Neural cell (in vitro differentiated cells): ENCODE results near the gene GBE1. TPM values are rescaled to one million over a fixed set of nuclear protein-coding genes. Genes with fewer than 3 reads are reported as not detected.

Experiments used
- H2AFZ ChIP-seq: fragments of 200-600, 300-800 bp; sonication (generic), shearing (Covaris generic); 2 replicates; pipeline ENCODE4 v1.6.0; 2014; ENCODE audit warnings: low read depth, mild to moderate bottlenecking, antibody characterized with exemption, low read length, moderate library complexity
- H3F3A ChIP-seq: fragments of 200-600 bp; shearing (Covaris generic); 2 replicates; pipeline ENCODE4 v1.6.1; 2016; ENCODE audit warnings: mild to moderate bottlenecking, moderate library complexity, mixed read lengths, antibody characterized with exemption, low read length; ENCODE audit not compliant: insufficient read depth, poor library complexity, severe bottlenecking
- H3K27ac ChIP-seq: fragments of 200-600, 300-800 bp; sonication (generic), shearing (Covaris generic); 2 replicates; pipeline ENCODE4 v1.5.1; 2014; ENCODE audit warnings: mild to moderate bottlenecking, low read length, moderate library complexity
- H3K27me3 ChIP-seq: fragments of 300-800, 200-600 bp; sonication (generic), shearing (Covaris generic); 2 replicates; pipeline ENCODE4 v1.6.0; 2014; ENCODE audit warnings: mild to moderate bottlenecking, low read depth, low read length, moderate library complexity; ENCODE audit not compliant: insufficient read depth
- H3K36me3 ChIP-seq: fragments of 300-800, 200-600 bp; sonication (generic), shearing (Covaris generic); 2 replicates; pipeline ENCODE4 v1.5.1; 2014; ENCODE audit warnings: mild to moderate bottlenecking, antibody characterized with exemption, low read length, moderate library complexity; ENCODE audit not compliant: insufficient read depth
- H3K4me2 ChIP-seq: fragments of 300-800, 200-600 bp; sonication (generic), shearing (Covaris generic); 2 replicates; pipeline ENCODE4 v1.6.0; 2014; ENCODE audit warnings: mild to moderate bottlenecking, low read length
- H3K4me3 ChIP-seq: fragments of 300-800, 200-600 bp; sonication (generic), shearing (Covaris generic); 2 replicates; pipeline ENCODE4 v1.5.1; 2014; ENCODE audit warnings: mild to moderate bottlenecking, low read length, moderate library complexity
- H3K79me2 ChIP-seq: fragments of 200-600 bp; shearing (Covaris generic); replicated peaks from 2 replicates; pipeline ENCODE4 v1.6.0; 2014; ENCODE audit warnings: mild to moderate bottlenecking, low read length, moderate library complexity; ENCODE audit not compliant: insufficient read depth
- H3K9ac ChIP-seq: fragments of 300-800, 200-600 bp; sonication (generic), shearing (Covaris generic); 2 replicates; pipeline ENCODE4 v1.6.1; 2016; ENCODE audit warnings: mild to moderate bottlenecking, low read length, mixed read lengths
- H3K9me2 ChIP-seq: fragments of 200-600 bp; shearing (Covaris generic); 2 replicates; pipeline ENCODE4 v1.6.1; 2016; ENCODE audit warnings: mild to moderate bottlenecking, low read length, mixed read lengths; ENCODE audit not compliant: insufficient read depth
- H3K9me3 ChIP-seq: fragments of 200-600, 300-800 bp; sonication (generic), shearing (Covaris generic); 2 replicates; pipeline ENCODE4 v1.6.1; 2016; ENCODE audit warnings: mild to moderate bottlenecking, mixed run types, low read length, moderate library complexity, mixed read lengths
- H4K20me1 ChIP-seq: fragments of 200-600 bp; shearing (Covaris generic); 2 replicates; pipeline ENCODE4 v1.6.1; 2016; ENCODE audit warnings: mild to moderate bottlenecking, mixed run types; ENCODE audit not compliant: insufficient read depth
- EP300 ChIP-seq: fragments of 450-650 bp; conservative IDR thresholded peaks from 2 replicates; pipeline ENCODE4 v1.6.1; 2014; ENCODE audit warnings: antibody characterized with exemption, mild to moderate bottlenecking, moderate library complexity; ENCODE audit not compliant: poor library complexity, severe bottlenecking
- EZH2 ChIP-seq: fragments of 200-600, 300-800 bp; shearing (Covaris generic), sonication (generic); IDR thresholded peaks from 2 replicates; pipeline ENCODE4 v1.6.1; 2014; ENCODE audit warnings: antibody characterized with exemption, low read length, borderline replicate concordance, mild to moderate bottlenecking; ENCODE audit not compliant: insufficient read depth, poor library complexity, severe bottlenecking
- MXI1 ChIP-seq: fragments of 450-650 bp; conservative IDR thresholded peaks from 2 replicates; pipeline ENCODE4 v1.6.1; 2014; ENCODE audit warnings: antibody characterized with exemption, mild to moderate bottlenecking; ENCODE audit not compliant: poor library complexity, severe bottlenecking
- POLR2AphosphoS5 ChIP-seq: IDR thresholded peaks from 2 replicates; pipeline ENCODE4 v1.6.1; 2012
- RAD21 ChIP-seq: fragments of 450-650 bp; conservative IDR thresholded peaks from 2 replicates; pipeline ENCODE4 v1.6.1; 2014; ENCODE audit warnings: antibody characterized with exemption, mild to moderate bottlenecking, moderate library complexity
- SMC3 ChIP-seq: fragments of 450-650 bp; conservative IDR thresholded peaks from 2 replicates; pipeline ENCODE4 v1.6.1; 2014; ENCODE audit warnings: antibody characterized with exemption, mild to moderate bottlenecking, moderate library complexity; ENCODE audit not compliant: poor library complexity
- TAF1 ChIP-seq: IDR thresholded peaks from 2 replicates; pipeline ENCODE4 v1.6.1; 2012; ENCODE audit warnings: low read depth
- polyA plus RNA-seq: library from polyadenylated mRNA; depleted of rRNA; stranded (reverse); fragments of >200 nt; gene quantifications from 2 replicates; pipeline ENCODE4 v1.2.3, GENCODE V29; 2014
- TF ChIP-seq, protein P1 (sequence below): IDR thresholded peaks from 2 replicates; pipeline ENCODE4 v1.6.1; 2012; ENCODE audit warnings: borderline replicate concordance
- TF ChIP-seq, protein P2 (sequence below): fragments of 450-650 bp; IDR thresholded peaks from 2 replicates; pipeline ENCODE4 v1.5.1; 2014; ENCODE audit warnings: antibody characterized with exemption, mild to moderate bottlenecking, moderate library complexity; ENCODE audit not compliant: poor library complexity, severe bottlenecking

The GBE1 gene
- polyA plus RNA-seq, 1 donor from 2014 or later: 2.4 TPM

DNA sequence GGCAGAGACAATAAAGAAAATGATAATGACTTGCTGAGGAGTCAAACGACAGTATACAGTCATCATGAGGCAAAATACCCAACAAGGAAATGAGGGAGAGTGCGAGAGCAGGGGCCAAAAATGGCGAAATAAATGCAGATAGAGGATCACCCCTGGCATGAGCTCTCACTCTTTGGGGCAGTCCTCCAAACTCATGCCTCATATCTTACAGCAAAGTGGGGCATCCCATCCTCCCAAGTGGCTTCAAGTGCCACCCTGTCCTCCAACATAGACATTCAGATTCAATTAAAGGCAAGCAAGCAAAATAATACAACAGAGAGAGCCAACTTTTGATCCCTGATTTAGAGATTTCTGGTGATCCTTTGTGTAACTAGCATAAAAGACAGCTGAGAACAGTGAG, 278.4 kb downstream of the GBE1 start:
- Histone ChIP-seq H3K4me2 (no peak overlapping the region), H3K4me3 (no peak overlapping the region), H3F3A (no peaks in the 10 kb centered on the region), H3K27me3 (no peaks in the 10 kb centered on the region), H3K79me2 (no peaks in the 10 kb centered on the region), H3K27ac (no peak overlapping the region), H3K36me3 (no peaks in the 10 kb centered on the region), H3K9me3 (no peaks in the 10 kb centered on the region), H3K9me2 (no peaks in the 10 kb centered on the region), H2AFZ (no peak overlapping the region), H3K9ac (no peak overlapping the region), H4K20me1 (no peaks in the 10 kb centered on the region)
- TF ChIP-seq MXI1 (no peak), EZH2 (no peak), SMC3 (no peak), POLR2AphosphoS5 (no peak), TAF1 (no peak), RAD21 (no peak), EP300 (no peak)
- TF ChIP-seq, protein P1, sequence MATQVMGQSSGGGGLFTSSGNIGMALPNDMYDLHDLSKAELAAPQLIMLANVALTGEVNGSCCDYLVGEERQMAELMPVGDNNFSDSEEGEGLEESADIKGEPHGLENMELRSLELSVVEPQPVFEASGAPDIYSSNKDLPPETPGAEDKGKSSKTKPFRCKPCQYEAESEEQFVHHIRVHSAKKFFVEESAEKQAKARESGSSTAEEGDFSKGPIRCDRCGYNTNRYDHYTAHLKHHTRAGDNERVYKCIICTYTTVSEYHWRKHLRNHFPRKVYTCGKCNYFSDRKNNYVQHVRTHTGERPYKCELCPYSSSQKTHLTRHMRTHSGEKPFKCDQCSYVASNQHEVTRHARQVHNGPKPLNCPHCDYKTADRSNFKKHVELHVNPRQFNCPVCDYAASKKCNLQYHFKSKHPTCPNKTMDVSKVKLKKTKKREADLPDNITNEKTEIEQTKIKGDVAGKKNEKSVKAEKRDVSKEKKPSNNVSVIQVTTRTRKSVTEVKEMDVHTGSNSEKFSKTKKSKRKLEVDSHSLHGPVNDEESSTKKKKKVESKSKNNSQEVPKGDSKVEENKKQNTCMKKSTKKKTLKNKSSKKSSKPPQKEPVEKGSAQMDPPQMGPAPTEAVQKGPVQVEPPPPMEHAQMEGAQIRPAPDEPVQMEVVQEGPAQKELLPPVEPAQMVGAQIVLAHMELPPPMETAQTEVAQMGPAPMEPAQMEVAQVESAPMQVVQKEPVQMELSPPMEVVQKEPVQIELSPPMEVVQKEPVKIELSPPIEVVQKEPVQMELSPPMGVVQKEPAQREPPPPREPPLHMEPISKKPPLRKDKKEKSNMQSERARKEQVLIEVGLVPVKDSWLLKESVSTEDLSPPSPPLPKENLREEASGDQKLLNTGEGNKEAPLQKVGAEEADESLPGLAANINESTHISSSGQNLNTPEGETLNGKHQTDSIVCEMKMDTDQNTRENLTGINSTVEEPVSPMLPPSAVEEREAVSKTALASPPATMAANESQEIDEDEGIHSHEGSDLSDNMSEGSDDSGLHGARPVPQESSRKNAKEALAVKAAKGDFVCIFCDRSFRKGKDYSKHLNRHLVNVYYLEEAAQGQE: no peak
- TF ChIP-seq, protein P2, sequence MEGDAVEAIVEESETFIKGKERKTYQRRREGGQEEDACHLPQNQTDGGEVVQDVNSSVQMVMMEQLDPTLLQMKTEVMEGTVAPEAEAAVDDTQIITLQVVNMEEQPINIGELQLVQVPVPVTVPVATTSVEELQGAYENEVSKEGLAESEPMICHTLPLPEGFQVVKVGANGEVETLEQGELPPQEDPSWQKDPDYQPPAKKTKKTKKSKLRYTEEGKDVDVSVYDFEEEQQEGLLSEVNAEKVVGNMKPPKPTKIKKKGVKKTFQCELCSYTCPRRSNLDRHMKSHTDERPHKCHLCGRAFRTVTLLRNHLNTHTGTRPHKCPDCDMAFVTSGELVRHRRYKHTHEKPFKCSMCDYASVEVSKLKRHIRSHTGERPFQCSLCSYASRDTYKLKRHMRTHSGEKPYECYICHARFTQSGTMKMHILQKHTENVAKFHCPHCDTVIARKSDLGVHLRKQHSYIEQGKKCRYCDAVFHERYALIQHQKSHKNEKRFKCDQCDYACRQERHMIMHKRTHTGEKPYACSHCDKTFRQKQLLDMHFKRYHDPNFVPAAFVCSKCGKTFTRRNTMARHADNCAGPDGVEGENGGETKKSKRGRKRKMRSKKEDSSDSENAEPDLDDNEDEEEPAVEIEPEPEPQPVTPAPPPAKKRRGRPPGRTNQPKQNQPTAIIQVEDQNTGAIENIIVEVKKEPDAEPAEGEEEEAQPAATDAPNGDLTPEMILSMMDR: no peak

DNA sequence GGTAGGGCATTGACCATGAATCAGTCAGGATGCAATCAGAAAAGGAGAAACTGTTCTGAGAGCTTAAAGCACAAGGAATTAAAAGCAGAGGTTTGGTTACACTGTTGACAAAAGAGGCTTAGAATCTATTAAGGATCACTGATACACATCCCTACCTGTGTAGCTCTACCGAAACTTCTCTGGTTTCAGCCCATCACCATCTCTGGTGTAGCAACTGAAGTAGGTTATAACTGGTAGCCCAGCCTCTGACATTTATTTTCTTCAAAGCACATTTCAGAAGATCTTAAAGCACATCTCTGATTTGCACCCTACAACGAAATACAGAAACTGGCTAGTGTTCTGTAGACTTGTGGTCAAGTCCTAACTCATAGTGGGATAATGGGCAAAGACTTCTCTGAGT, 283.7 kb downstream of the GBE1 start:
- H3K4me3 ChIP-seq: no peak overlapping the region
- H3K27me3 ChIP-seq: no peaks in the 10 kb centered on the region
- no peaks in the 10 kb centered on the region for H3F3A ChIP-seq
- H3K36me3 ChIP-seq: no peaks in the 10 kb centered on the region
- no peak overlapping the region for H3K9ac ChIP-seq
- no peak overlapping the region for H3K4me2 ChIP-seq
- H3K27ac ChIP-seq: no peak overlapping the region
- H3K79me2 ChIP-seq: no peaks in the 10 kb centered on the region
- H2AFZ ChIP-seq: no peak overlapping the region
- TF ChIP-seq TAF1: no peak
- TF ChIP-seq EZH2: no peak
- TF ChIP-seq, protein P2: no peak
- no peak for TF ChIP-seq RAD21
- no peak for TF ChIP-seq EP300
- TF ChIP-seq SMC3: no peak
- TF ChIP-seq MXI1: no peak
- TF ChIP-seq POLR2AphosphoS5: no peak
- TF ChIP-seq, protein P1: no peak
- H3K9me3 ChIP-seq: no peaks in the 10 kb centered on the region
- H3K9me2 ChIP-seq: no peaks in the 10 kb centered on the region
- H4K20me1 ChIP-seq: no peaks in the 10 kb centered on the region
